HG03565 (cell line): ENCODE data around the gene RNF114.

ENCODE experiments used
- ATAC-seq: cut with Tn5 transposase; IDR thresholded peaks from one replicate; pipeline ENCODE4 v1.9.1; 2021; ENCODE audit warnings: mild to moderate bottlenecking, moderate library complexity; ENCODE audit not compliant: unreplicated experiment

RNF114 gene

GRCh38 chr20:49904440-49905214, 31.6 kb upstream of the RNF114 start:
- no peak for ATAC-seq

GRCh38 chr20:49905415-49906091, 30.6 kb upstream of the RNF114 start:
- no peak for ATAC-seq

GRCh38 chr20:49906101-49906604, 30.0 kb upstream of the RNF114 start:
- ATAC-seq, result no peak

- no peak for ATAC-seq
Observed at GRCh38 chr20:49906615-49907154, 29.5 kb upstream of the RNF114 start.

GRCh38 chr20:49907405-49908257, 28.6 kb upstream of the RNF114 start:
- no peak for ATAC-seq

GRCh38 chr20:49908258-49908565, 28.0 kb upstream of the RNF114 start:
- ATAC-seq, result no peak

- ATAC-seq, result no peak
Observed at GRCh38 chr20:49909499-49910339, 26.5 kb upstream of the RNF114 start.

GRCh38 chr20:49910340-49910706, 25.9 kb upstream of the RNF114 start:
- no peak for ATAC-seq

- ATAC-seq, result no peak
Observed at GRCh38 chr20:49913399-49914047, 22.7 kb upstream of the RNF114 start.

- ATAC-seq, result no peak
Observed at GRCh38 chr20:49914310-49915117, 21.7 kb upstream of the RNF114 start.

- no peak for ATAC-seq
Observed at GRCh38 chr20:49915118-49915379, 21.1 kb upstream of the RNF114 start.

GRCh38 chr20:49915380-49916145, 20.6 kb upstream of the RNF114 start, which contains the start of gene SPATA2:
Gene SPATA2 (minus strand): TSS chr20:49915529. CDS start chr20:49908490, 7,039 bp downstream.
- peak; percentile 58 for ATAC-seq

- no peak for ATAC-seq
Observed at GRCh38 chr20:49916146-49917002, 19.8 kb upstream of the RNF114 start.

- no peak for ATAC-seq
Observed at GRCh38 chr20:49918446-49918845, 17.8 kb upstream of the RNF114 start.

- ATAC-seq, result no peak
Observed at GRCh38 chr20:49919009-49919408, 17.2 kb upstream of the RNF114 start.

- ATAC-seq, result no peak
Observed at GRCh38 chr20:49919461-49919860, 16.7 kb upstream of the RNF114 start.

- no peak for ATAC-seq
Observed at GRCh38 chr20:49924247-49924646, 11.9 kb upstream of the RNF114 start.
